WTC11 (cell line): ENCODE results near the gene RIMS4. TPM values are rescaled to one million over a fixed set of nuclear protein-coding genes. Genes with fewer than 3 reads are reported as not detected.

ENCODE experiments used
- ATAC-seq: fragments of 200-7000 bp; cut with Tn5 transposase; 2 replicates; pipeline ENCODE4 v1.10.0; 2021; ENCODE audit warnings: mild to moderate bottlenecking, moderate library complexity
- CTCF ChIA-PET: fragments of 300-600 bp; sonication (Branson Sonifier 250); formaldehyde crosslinking; loops from one replicate; lab custom pipeline; 2021; ENCODE audit warnings: antibody characterized with exemption; lab: Charles Lee
- POLR2A ChIA-PET: fragments of 350-600 bp; sonication (Branson Sonifier 250); formaldehyde crosslinking; loops from one replicate; lab custom pipeline; 2021; ENCODE audit warnings: antibody characterized with exemption; lab: Charles Lee
- DNase-seq: peaks from one replicate; pipeline ENCODE4 v3.0.0; 2021; ENCODE audit warnings: low spot score
- H3K27ac Mint-ChIP-seq: 2 replicates; pipeline ENCODE4 v1.8.0; 2021; ENCODE audit warnings: mixed read lengths
- H3K27me3 Mint-ChIP-seq: 2 replicates; pipeline ENCODE4 v1.8.0; 2021; ENCODE audit warnings: low read depth, mild to moderate bottlenecking, moderate library complexity, mixed read lengths
- H3K36me3 Mint-ChIP-seq: 2 replicates; pipeline ENCODE4 v1.8.0; 2021; ENCODE audit warnings: mixed read lengths
- H3K4me1 Mint-ChIP-seq: 2 replicates; pipeline ENCODE4 v1.8.0; 2022; ENCODE audit warnings: mixed read lengths
- H3K4me3 Mint-ChIP-seq: 2 replicates; pipeline ENCODE4 v1.8.0; 2021; ENCODE audit warnings: mild to moderate bottlenecking, moderate library complexity, mixed read lengths
- H3K9me3 Mint-ChIP-seq: 2 replicates; pipeline ENCODE4 v1.8.0; 2021; ENCODE audit warnings: mixed read lengths
- ATF1 ChIP-seq: sonication (generic); formaldehyde crosslinking; IDR thresholded peaks from 2 replicates; pipeline ENCODE4 v1.8.1; 2023; ENCODE audit warnings: mild to moderate bottlenecking, moderate library complexity, missing genetic modification reagents
- ATF6 ChIP-seq: sonication (generic); formaldehyde crosslinking; IDR thresholded peaks from 2 replicates; pipeline ENCODE4 v1.8.1; 2023; ENCODE audit warnings: mild to moderate bottlenecking, missing genetic modification reagents
- CREM ChIP-seq: sonication (generic); formaldehyde crosslinking; IDR thresholded peaks from 2 replicates; pipeline ENCODE4 v1.8.1; 2022; ENCODE audit warnings: mild to moderate bottlenecking, missing genetic modification reagents, moderate library complexity
- ETV6 ChIP-seq: sonication (generic); formaldehyde crosslinking; IDR thresholded peaks from 2 replicates; pipeline ENCODE4 v1.8.1; 2022; ENCODE audit warnings: mild to moderate bottlenecking, missing genetic modification reagents
- FOXJ3 ChIP-seq: sonication (generic); formaldehyde crosslinking; IDR thresholded peaks from 2 replicates; pipeline ENCODE4 v1.9.0; 2021; ENCODE audit warnings: missing genetic modification reagents, mild to moderate bottlenecking, borderline replicate concordance
- FOXK1 ChIP-seq: sonication (generic); formaldehyde crosslinking; IDR thresholded peaks from 2 replicates; pipeline ENCODE4 v1.8.0; 2022; ENCODE audit warnings: mild to moderate bottlenecking, moderate library complexity, missing genetic modification reagents
- FOXP1 ChIP-seq: sonication (generic); formaldehyde crosslinking; IDR thresholded peaks from 2 replicates; pipeline ENCODE4 v1.8.0; 2022; ENCODE audit warnings: missing genetic modification reagents, mild to moderate bottlenecking, moderate library complexity, borderline replicate concordance
- GABPB1 ChIP-seq: sonication (generic); formaldehyde crosslinking; IDR thresholded peaks from 2 replicates; pipeline ENCODE4 v1.8.1; 2023; ENCODE audit warnings: mild to moderate bottlenecking, missing genetic modification reagents
- GRHL2 ChIP-seq: fragments of 250-450 bp; sonication (Bioruptor Pico); IDR thresholded peaks from 2 replicates; pipeline ENCODE4 v1.8.0; 2022; ENCODE audit warnings: mild to moderate bottlenecking, moderate library complexity; ENCODE audit not compliant: insufficient replicate concordance, severe bottlenecking
- HMGA2 ChIP-seq: fragments of 250-450 bp; sonication (Bioruptor Pico); IDR thresholded peaks from 2 replicates; pipeline ENCODE4 v1.4.0; 2021; ENCODE audit warnings: mild to moderate bottlenecking, moderate library complexity
- JUN ChIP-seq: sonication (generic); formaldehyde crosslinking; IDR thresholded peaks from 2 replicates; pipeline ENCODE4 v1.8.0; 2023; ENCODE audit warnings: mild to moderate bottlenecking, missing genetic modification reagents
- NR1H2 ChIP-seq: sonication (generic); formaldehyde crosslinking; IDR thresholded peaks from 2 replicates; pipeline ENCODE4 v1.9.0; 2021; ENCODE audit warnings: mild to moderate bottlenecking, moderate library complexity, missing genetic modification reagents
- NR3C1 ChIP-seq: sonication (generic); formaldehyde crosslinking; conservative IDR thresholded peaks from 2 replicates; pipeline ENCODE4 v1.8.1; 2023; ENCODE audit warnings: low read depth, mild to moderate bottlenecking, missing genetic modification reagents
- SOX15 ChIP-seq: fragments of 250-450 bp; sonication (Bioruptor Pico); IDR thresholded peaks from 2 replicates; pipeline ENCODE4 v1.9.0; 2021; ENCODE audit warnings: mild to moderate bottlenecking
- TEAD4 ChIP-seq: sonication (generic); formaldehyde crosslinking; IDR thresholded peaks from 2 replicates; pipeline ENCODE4 v1.8.0; 2022; ENCODE audit warnings: mild to moderate bottlenecking, missing genetic modification reagents
- total RNA-seq: library from RNA; stranded (reverse); gene quantifications from 3 replicates; pipeline ENCODE4 v1.2.3, GENCODE V29; 2021
- TF ChIP-seq, protein P1 (sequence below): sonication (generic); formaldehyde crosslinking; IDR thresholded peaks from 2 replicates; pipeline ENCODE4 v1.8.0; 2023; ENCODE audit warnings: missing genetic modification reagents
- TF ChIP-seq, protein P2 (sequence below): sonication (generic); formaldehyde crosslinking; conservative IDR thresholded peaks from 2 replicates; pipeline ENCODE4 v1.8.1; 2022; ENCODE audit warnings: mild to moderate bottlenecking, missing genetic modification reagents
- TF ChIP-seq, protein P3 (sequence below): sonication (generic); formaldehyde crosslinking; IDR thresholded peaks from 2 replicates; pipeline ENCODE4 v1.8.1; 2023; ENCODE audit warnings: mild to moderate bottlenecking, moderate library complexity, missing genetic modification reagents
- TF ChIP-seq, protein P4 (sequence below): fragments of 250-450 bp; sonication (Bioruptor Pico); conservative IDR thresholded peaks from 2 replicates; pipeline ENCODE4 v1.9.0; 2021; ENCODE audit warnings: mild to moderate bottlenecking

The RIMS4 gene
- total RNA-seq, 1 experiment from 2014 or later: 24.8 TPM

DNA sequence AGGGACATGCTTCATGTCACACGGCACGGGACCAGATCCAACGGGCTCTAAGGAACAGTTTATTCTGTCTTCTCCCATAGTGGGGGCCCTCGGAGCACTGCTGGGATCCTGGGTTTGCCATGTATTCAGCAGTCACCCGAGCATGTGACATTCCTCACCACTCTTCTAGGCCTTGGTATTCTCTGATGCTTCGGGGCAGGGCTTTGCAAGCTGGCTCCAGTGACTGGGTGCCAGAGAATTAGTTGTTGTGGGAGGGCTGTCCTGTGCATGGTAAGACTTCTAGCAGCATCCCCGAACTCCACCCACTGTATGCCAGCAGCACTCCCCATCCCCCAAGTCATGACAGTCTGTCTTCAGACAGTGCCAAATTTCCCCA lies 89.7 kb downstream of the RIMS4 start (continued):
- TF ChIP-seq SOX15 (CRISPR knock-in tag) (no peak), FOXP1 (no peak)
- TF ChIP-seq, all 79 proteins: peak for 0

- Mint-ChIP-seq H3K9me3 (no peaks in the 10 kb centered on the region), H3K27ac (no peak overlapping the region), H3K4me1 (no peaks in the 10 kb centered on the region), H3K4me3 (no peak overlapping the region), H3K27me3 (no peaks in the 10 kb centered on the region), H3K36me3 (no peaks in the 10 kb centered on the region)
- ChIA-PET POLR2A (no interaction called here), CTCF (no interaction called here)
- ATAC-seq: no peak
- DNase-seq: no peak
- TF ChIP-seq, protein P1, sequence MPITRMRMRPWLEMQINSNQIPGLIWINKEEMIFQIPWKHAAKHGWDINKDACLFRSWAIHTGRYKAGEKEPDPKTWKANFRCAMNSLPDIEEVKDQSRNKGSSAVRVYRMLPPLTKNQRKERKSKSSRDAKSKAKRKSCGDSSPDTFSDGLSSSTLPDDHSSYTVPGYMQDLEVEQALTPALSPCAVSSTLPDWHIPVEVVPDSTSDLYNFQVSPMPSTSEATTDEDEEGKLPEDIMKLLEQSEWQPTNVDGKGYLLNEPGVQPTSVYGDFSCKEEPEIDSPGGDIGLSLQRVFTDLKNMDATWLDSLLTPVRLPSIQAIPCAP: no peak
- TF ChIP-seq, protein P2, sequence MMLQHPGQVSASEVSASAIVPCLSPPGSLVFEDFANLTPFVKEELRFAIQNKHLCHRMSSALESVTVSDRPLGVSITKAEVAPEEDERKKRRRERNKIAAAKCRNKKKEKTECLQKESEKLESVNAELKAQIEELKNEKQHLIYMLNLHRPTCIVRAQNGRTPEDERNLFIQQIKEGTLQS (CRISPR knock-in tag): no peak
- TF ChIP-seq ATF6 (CRISPR knock-in tag) (no peak), FOXP1 (no peak), FOXK1 (CRISPR knock-in tag) (no peak), NR1H2 (CRISPR knock-in tag) (no peak), NR3C1 (CRISPR knock-in tag) (no peak), FOXJ3 (CRISPR knock-in tag) (no peak), GABPB1 (no peak), CREM (CRISPR knock-in tag) (no peak), ATF1 (no peak), TEAD4 (no peak), JUN (CRISPR knock-in tag) (no peak), SOX15 (CRISPR knock-in tag) (no peak), ETV6 (no peak), HMGA2 (CRISPR knock-in tag) (no peak), GRHL2 (CRISPR knock-in tag) (no peak)
- TF ChIP-seq, protein P3, sequence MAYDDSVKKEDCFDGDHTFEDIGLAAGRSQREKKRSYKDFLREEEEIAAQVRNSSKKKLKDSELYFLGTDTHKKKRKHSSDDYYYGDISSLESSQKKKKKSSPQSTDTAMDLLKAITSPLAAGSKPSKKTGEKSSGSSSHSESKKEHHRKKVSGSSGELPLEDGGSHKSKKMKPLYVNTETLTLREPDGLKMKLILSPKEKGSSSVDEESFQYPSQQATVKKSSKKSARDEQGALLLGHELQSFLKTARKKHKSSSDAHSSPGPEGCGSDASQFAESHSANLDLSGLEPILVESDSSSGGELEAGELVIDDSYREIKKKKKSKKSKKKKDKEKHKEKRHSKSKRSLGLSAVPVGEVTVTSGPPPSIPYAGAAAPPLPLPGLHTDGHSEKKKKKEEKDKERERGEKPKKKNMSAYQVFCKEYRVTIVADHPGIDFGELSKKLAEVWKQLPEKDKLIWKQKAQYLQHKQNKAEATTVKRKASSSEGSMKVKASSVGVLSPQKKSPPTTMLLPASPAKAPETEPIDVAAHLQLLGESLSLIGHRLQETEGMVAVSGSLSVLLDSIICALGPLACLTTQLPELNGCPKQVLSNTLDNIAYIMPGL (CRISPR knock-in tag): no peak
- TF ChIP-seq, protein P4, sequence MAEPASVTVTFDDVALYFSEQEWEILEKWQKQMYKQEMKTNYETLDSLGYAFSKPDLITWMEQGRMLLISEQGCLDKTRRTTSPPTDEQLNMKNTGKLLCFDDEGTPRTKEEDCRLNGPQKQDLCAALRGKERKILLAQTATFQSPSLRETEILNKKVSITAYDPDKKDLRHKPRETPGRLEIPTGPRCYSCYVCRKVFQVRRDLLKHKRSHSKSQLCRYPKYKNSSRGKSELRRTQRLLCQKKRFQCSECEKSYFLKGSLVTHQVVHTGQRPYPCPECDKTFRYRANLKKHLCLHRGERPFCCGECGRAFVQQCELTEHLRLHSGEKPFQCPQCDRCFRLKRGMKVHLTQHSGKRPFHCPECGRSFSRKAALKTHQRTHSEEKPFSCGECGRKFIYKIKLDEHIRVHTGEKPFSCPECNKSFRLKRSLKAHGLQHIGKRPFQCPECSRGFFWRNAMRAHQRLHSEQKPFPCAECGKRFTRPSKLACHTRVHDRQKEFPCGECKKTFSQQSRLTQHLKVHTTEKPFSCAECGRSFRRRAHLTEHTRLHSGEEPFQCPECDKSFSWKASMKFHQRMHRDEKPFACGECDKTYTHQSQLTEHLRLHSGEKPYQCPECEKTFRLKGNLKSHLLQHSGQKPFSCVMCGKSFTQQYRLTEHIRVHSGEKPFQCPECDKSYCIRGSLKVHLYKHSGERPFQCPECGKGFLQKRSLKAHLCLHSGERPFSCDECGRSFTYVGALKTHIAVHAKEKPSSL (CRISPR knock-in tag): no peak
- TF ChIP-seq, all 79 proteins: peak for 0
Observed at GRCh38 chr20:44719841-44720240, 90.5 kb downstream of the RIMS4 start.
